Stimulated activated CD8-positive, alpha-beta memory T cell treated with anti-CD3 and anti-CD28 coated beads, Interleukin-12 subunit alpha, Interleukin-12 subunit beta, amount 100 ng/mL, for 24 hours (primary cell): Measurements from ENCODE around the gene MRAS.
"Not testable (repeated sequence)": the region's sequence is repeated elsewhere in the genome, so short reads cannot be mapped to it uniquely, and the experiment has no call there.

Source experiments
- DNase-seq: peaks from one replicate; pipeline ENCODE4 v3.0.0-alpha.2; 2020; ENCODE audit errors: extremely low read depth

Gene MRAS

DNA sequence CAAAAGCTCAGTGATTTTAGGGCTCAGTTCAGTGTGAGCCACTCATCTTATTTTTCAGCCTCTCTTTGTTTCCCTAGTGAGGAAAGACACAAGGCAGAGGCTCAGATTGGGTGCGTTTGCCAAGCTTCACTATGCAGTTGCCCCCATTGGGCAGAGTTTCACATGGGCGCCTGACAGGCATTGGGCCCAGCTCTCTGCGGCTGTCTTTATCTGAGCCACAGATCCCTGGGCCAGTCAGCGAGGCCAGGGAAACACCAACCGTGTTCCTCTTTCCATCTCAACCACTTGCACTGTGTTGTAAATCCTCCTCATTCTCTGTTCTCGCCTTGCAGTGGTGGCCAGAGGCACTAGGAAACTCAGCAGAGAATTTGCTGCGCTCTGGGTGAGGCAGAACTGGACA, 96.9 kb downstream of the MRAS start:
- DNase-seq = no peak

DNA sequence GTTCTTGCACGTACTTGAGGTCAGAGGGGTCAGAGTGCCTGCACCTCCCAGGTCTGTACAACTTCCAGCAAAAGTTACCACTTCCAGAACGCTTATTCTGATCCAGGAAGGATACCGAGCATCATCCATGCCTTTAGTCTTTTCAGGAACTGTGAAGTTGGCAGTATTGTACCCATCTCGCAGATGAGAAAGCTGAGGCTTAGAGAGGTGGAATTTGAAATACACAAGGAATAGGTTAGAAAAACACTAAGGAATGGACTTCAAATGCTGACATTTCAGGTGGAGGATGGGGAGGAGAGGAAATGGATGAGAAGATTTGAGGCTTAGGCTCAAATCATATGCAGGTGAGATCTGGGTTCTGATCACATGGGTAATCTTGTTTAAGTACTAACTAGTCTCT, 97.3 kb downstream of the MRAS start:
- no peak for DNase-seq

DNA sequence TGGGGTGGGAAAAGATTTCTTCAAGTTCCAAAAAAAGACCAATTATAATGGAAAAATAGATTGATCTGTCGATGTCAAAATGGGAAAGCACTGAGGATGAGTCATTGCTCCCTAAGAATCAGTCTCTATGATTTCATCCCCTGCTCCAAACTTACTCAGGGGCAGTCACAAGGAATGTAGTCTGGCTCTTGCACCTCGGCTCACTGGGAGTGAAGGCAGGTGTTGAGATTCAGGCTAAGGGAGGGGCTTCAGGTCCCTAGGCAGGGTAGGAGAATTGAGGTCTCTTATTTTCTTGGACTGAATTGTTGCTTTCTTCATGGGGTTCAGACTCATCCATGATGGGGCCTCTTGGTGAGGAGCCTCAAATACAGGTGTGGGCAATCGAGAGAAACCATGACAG, 100.3 kb downstream of the MRAS start:
- DNase-seq = no peak

- no peak for DNase-seq
These were observed 101.1 kb downstream of the MRAS start for GRCh38 chr3:138449490-138449889.

DNA sequence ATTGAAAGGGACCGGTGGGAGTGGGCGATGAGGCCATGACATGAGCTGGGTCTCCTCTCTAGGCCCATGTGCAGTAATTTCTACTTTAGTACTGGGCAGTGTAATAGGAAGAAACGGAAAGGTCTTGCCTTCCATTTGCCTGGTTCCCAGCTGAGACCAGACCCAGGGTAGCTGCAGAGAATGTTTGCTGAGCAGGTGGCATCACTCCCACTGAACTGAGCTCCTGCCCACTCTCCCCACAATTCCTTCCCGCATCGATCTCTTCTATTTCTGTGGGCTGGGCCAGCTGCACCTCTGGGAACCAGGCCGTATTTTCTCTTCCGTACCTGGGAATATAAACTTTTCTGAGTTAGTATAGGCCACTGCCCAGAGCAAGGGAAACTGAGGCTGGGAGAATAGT, 101.8 kb downstream of the MRAS start:
- no peak for DNase-seq

DNA sequence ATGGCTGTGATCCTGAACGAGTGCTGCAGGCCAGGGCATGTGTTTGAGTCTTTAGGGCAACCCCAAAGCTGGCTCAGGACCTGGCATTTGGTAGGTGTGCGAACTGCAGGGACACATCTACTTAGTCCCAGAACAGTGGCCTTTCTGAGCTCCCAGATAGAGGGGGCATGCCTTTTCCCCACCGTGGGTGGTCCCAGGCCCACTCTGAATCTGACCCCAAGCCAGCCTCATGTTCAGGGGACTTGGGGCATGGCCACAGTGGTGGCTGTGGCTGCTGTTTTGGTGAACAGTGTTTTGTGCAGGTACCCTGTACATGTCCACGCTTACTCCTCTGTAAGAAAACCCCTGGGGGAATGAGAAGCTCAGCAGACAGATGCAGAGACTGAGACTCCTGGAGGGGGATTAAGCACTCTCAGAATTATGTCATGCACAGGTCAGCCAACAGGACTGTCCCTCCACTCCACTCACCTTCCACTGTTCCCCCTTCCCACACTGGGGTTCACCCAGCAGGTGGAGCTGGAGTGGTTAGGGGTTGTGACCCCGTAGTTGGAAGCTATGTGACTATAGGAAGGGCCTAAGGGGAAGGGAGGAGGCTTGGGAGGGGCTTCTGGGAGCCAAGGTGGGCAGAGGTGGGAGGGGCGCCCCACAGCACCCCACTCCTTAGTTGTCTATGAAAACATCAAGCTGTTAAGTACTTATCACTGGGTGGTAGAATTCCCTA, 102.5 kb downstream of the MRAS start:
- DNase-seq = no peak

DNA sequence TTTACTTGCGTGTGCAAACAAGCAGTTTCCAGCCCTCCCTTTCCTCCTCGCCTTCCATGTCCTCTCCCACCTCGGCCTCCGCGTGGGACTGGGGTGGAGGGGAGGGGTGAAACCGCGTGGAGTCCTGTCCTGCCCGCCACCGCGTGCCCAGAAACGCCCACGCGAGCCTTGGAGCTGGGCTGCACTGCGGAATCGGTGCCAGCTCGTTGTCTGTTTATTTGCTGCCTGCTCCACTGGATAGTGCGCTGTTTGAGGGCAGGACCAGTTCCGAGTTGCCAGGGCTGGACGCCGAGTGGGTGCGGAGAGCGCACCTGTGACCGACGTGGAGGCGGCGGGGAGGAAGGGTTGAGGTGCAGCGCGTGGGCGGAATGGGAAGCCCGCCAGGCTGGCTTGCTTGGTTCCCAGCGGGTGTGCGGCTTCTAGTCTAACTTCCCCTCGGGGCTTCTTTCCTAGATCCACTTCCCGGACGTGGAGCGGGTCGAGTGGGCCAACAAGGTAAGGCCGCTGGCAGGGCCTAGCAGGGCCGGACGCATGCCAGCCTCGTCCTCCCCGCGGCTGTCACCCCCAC, 103.3 kb downstream of the MRAS start:
- no peak for DNase-seq

DNA sequence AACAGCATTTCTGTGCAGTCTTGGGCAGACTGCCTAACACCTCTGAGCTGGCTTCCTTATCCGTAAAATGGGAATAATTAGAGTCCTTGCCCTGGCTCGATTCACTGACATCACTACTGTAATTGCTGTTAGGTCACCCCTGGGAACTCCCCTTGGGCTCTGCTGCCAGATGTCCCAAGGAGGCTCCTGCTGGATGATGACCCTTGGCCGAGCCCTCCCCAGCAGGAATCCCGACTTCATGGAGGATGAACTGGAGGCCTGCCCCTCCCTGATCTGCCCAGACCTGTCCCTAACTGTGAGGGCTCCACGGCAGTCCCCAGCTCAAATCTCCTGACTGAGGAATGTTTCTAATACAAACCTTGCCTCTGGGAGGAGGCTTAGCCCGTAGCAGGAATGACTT, 104.1 kb downstream of the MRAS start:
- DNase-seq = no peak

GRCh38 chr3:138453940-138454339, 105.6 kb downstream of the MRAS start:
- not testable (repeated sequence) for DNase-seq
